Tongue (tissue), 2 donors: Measurements from ENCODE around the gene CDH12. TPM values are rescaled to one million over a fixed set of nuclear protein-coding genes. Genes with fewer than 3 reads are reported as not detected.
A peak's percentile ranks its signal among the peaks of the same experiment; 100 is the strongest.
"Not testable (repeated sequence)": the region's sequence is repeated elsewhere in the genome, so short reads cannot be mapped to it uniquely, and the experiment has no call there.

ENCODE experiments used
- DNase-seq: peaks from one replicate; pipeline ENCODE4 v3.0.0-alpha.2; 2015
- total RNA-seq: library from RNA; depleted of rRNA; stranded (reverse); fragments of >200 nt; gene quantifications from one replicate; pipeline ENCODE4 v1.2.3, GENCODE V29; 2014

The CDH12 gene
- total RNA-seq, 1 donor from 2014 or later, result 0.72 TPM

GRCh38 chr5:22560147-22560546 lies 293.0 kb downstream of the CDH12 start:
- DNase-seq, result no peak

- no peak for DNase-seq
These were observed 295.9 kb downstream of the CDH12 start for GRCh38 chr5:22557251-22557650.

GRCh38 chr5:22554475-22554874 lies 298.7 kb downstream of the CDH12 start:
- no peak for DNase-seq

GRCh38 chr5:22549876-22550671 lies 303.1 kb downstream of the CDH12 start:
- no peak for DNase-seq

- DNase-seq, result no peak
These were observed 310.8 kb downstream of the CDH12 start for GRCh38 chr5:22542340-22542739.

GRCh38 chr5:22541037-22541436 lies 312.1 kb downstream of the CDH12 start:
- peak; percentile 84 for DNase-seq

GRCh38 chr5:22539762-22540161 lies 313.4 kb downstream of the CDH12 start:
- DNase-seq, result no peak

GRCh38 chr5:22531986-22532385 lies 321.2 kb downstream of the CDH12 start:
- no peak for DNase-seq

- DNase-seq, result no peak
These were observed 331.6 kb downstream of the CDH12 start for GRCh38 chr5:22521521-22521920.

- not testable (repeated sequence) for DNase-seq
These were observed 336.6 kb downstream of the CDH12 start for GRCh38 chr5:22516497-22516896.

- no peak for DNase-seq
These were observed 338.9 kb downstream of the CDH12 start for GRCh38 chr5:22514231-22514630.

- DNase-seq, result no peak
These were observed 347.3 kb downstream of the CDH12 start for GRCh38 chr5:22505891-22506290.

- DNase-seq, result no peak
These were observed 348.7 kb downstream of the CDH12 start for GRCh38 chr5:22504411-22504810.

- DNase-seq, result no peak
These were observed 352.6 kb downstream of the CDH12 start for GRCh38 chr5:22500556-22500955.

- DNase-seq, result no peak
These were observed 356.5 kb downstream of the CDH12 start for GRCh38 chr5:22496666-22497065.

- DNase-seq, result no peak
These were observed 358.0 kb downstream of the CDH12 start for GRCh38 chr5:22495016-22495720.

GRCh38 chr5:22488427-22488826 lies 364.7 kb downstream of the CDH12 start:
- DNase-seq, result no peak

GRCh38 chr5:22480305-22480704 lies 372.8 kb downstream of the CDH12 start:
- no peak for DNase-seq

- no peak for DNase-seq
These were observed 379.3 kb downstream of the CDH12 start for GRCh38 chr5:22473886-22474285.

- DNase-seq, result no peak
These were observed 382.0 kb downstream of the CDH12 start for GRCh38 chr5:22471154-22471553.

GRCh38 chr5:22470408-22470807 lies 382.7 kb downstream of the CDH12 start:
- no peak for DNase-seq

GRCh38 chr5:22465616-22466015 lies 387.5 kb downstream of the CDH12 start:
- no peak for DNase-seq

GRCh38 chr5:22465177-22465576 lies 388.0 kb downstream of the CDH12 start:
- DNase-seq, result no peak

GRCh38 chr5:22460189-22460588 lies 393.0 kb downstream of the CDH12 start:
- no peak for DNase-seq
